ENCODE measurements around the gene NFIC. TPM values are rescaled to one million over a fixed set of nuclear protein-coding genes. Genes with fewer than 3 reads are reported as not detected.

NFIC gene
- total RNA-seq, 4 donors from 2014 or later, result 34.7 to 191 (median 64.9) TPM

DNA sequence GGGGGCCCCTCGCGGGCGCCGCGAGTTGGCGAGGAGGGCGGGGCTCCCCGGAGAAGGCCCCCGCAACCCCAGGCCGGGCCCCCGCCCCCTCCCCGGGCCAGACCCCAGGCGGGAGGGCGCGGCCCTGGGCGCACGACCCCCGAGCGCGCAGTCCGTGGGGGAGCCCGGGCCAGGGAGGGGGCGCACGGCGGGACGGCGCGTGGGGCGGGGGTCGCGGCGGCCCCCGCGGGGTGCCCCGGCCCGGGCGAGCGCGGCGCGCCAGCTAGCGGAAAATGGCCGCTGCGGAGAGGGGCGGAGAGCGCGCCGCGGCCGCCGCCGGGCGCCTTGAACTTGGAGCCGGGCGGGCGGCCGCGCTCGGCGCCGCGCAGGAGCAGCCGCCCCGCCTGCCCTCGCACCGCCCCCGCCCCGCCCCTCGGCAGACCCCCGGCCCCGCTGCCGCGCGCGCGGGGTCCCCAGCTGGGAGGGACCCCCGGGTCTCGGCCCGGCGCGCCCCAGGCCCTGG lies 6.4 kb upstream of the NFIC start:
- peak overlapping the region; percentile 92 to 99 (median 99) for H3K4me3 ChIP-seq
- peak overlapping the region; percentile 89 to 99 (median 98) for H3K27ac ChIP-seq
- no peaks in the 10 kb centered on the region for H3K36me3 ChIP-seq
- TF ChIP-seq, protein P1, sequence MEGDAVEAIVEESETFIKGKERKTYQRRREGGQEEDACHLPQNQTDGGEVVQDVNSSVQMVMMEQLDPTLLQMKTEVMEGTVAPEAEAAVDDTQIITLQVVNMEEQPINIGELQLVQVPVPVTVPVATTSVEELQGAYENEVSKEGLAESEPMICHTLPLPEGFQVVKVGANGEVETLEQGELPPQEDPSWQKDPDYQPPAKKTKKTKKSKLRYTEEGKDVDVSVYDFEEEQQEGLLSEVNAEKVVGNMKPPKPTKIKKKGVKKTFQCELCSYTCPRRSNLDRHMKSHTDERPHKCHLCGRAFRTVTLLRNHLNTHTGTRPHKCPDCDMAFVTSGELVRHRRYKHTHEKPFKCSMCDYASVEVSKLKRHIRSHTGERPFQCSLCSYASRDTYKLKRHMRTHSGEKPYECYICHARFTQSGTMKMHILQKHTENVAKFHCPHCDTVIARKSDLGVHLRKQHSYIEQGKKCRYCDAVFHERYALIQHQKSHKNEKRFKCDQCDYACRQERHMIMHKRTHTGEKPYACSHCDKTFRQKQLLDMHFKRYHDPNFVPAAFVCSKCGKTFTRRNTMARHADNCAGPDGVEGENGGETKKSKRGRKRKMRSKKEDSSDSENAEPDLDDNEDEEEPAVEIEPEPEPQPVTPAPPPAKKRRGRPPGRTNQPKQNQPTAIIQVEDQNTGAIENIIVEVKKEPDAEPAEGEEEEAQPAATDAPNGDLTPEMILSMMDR (IDR thresholded peaks at IDR 0.05), result no peak
- TF ChIP-seq POLR2A (IDR thresholded peaks at IDR 0.05), result no peak
- H3K27me3 ChIP-seq, result no peaks in the 10 kb centered on the region
- peaks cover 0 to 22% (median 8%) of the 10 kb centered on the region in 4 donors for H3K4me1 ChIP-seq
- no peak for DNase-seq
- H3K9me3 ChIP-seq, result no peaks in the 10 kb centered on the region

DNA sequence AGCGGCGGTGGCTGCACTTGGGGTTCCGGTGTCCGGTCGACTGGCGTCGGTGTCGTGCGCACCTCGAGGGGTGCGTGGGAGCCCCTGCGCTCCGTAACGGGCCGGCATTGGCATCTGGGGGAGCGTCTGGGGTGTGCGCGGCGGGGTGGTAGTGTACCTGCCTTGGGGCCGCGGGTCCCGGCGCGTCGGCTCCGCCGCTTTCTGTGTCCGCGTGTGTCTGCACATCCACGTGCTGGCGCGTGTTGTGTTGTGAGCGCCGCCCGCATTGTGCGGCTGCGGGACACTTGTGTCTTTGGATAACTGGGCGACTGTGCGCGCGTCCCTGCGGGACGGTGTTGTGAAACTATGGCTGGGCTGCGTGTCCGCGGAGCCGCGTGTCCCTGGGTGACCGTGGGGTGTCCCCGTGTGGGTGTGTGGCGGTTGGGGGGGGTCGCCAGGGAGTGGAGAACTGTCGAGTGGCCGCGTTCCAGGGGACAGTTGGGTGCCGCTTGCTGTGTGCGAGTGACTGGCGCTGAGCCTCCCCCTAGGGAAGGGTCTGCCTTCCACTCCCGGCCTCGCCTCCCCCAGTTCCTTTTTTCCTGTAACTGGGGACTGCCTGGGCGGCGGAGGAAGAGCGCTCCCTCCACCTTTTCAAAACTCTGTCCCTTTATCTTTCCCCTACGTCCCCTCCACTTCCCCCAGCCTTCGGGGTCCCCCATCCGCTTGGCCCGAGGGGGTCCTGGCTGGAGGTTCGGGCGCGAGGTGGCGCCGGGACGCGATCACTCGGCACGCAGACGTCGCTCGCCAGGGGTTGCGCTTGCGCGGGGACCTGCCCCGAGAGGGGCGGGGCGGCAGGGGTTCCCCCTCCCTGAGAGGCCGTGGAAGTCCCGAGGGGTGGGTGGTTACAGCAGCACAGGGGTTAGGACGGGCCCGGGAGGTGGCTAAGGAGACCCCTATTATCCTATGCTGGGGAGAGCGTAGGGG lies 5.7 kb upstream of the NFIC start:
- no peak for TF ChIP-seq POLR2A (IDR thresholded peaks at IDR 0.05)
- TF ChIP-seq, protein P1 (IDR thresholded peaks at IDR 0.05), result peak in 1 of 6 experiments; percentile 24
- Histone ChIP-seq H3K4me1 (peaks cover 0 to 30% (median 9%) of the 10 kb centered on the region in 4 donors), H3K27me3 (no peaks in the 10 kb centered on the region)

DNA sequence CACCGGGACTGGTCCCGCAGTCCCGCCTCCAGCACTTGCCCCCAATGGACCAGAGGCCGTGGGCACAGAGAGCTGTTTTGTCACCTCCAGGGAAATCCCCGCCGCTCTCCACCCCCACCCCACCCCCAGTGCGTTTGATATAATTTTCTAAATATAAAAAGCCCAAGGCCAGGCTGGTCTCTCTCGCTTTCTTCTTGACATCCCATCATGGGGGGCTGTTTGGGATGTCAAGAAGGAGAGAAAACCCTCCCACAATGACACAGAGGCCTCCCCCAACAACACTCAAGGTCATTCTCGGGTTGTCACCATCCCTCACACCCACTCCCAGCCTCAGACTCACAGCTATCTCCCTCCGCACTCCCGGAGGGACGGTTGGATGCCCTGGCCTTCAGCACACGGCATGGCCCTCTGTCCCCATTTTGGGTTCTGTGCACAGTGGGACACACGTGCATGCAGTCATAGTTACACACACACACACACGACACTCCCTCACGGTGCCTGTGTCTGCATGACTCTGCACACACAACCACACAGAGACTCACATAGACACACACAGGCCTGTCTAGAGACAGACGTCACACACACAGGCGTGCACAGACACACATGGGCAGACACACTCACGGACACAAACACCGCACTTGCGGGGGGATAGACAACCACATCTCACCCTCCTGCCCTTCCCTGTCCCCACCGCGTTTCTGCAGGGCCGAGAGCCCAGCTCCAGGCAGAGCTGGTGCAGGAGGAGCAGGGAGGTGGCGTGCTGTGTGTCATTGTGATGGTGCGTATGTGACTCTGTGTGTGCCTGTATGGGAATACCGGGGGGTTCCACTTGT lies 4.8 kb upstream of the NFIC start:
- Histone ChIP-seq H3K4me1 (peaks cover 0 to 36% (median 13%) of the 10 kb centered on the region in 4 donors), H3K4me3 (peak overlapping the region in 3 of 4 donors; percentile 89 to 99 (median 99))
- no peak for DNase-seq

More for the DNA sequence above, 5.7 kb upstream of the NFIC start:
- DNase-seq, result peak; percentile 56 to 83 (median 74)
- Histone ChIP-seq H3K36me3 (no peaks in the 10 kb centered on the region), H3K27ac (peak overlapping the region; percentile 62 to 99 (median 94)), H3K9me3 (no peaks in the 10 kb centered on the region), H3K4me3 (peak overlapping the region; percentile 51 to 99 (median 94))

DNA sequence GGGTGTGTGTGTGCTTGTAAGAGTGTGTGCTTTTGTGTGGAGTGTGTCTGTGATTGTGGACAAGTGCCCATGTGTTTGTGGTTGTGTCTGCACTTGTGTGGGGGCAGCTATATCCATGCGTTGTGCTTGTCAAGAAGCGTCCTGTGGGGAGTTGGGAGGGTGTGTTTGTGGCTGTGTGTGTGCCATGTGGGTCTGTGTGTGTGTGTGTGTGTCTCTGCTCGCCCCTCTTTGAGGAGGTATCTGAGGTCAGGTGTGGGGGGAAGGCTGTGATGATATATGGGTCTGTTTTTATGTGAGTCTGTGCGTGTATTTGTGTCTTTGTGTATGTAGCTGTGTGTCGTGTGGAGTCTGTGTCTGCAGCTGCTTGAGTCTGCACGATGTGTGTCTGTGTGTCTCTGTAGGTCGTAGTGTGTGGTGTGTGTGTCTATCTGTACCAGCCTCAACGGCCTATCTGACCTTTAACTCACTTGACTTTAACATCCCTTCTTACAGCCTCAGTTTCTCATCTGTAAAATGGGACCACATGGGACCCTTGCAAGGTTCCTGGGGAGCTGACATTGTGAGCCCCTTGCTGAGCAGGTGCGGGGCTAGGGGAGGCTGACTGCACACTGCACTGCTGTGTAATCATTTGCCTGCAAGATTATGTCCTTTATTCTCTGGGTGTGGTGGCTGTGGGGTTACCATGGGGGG lies 4.0 kb upstream of the NFIC start:
- Histone ChIP-seq H3K27me3 (no peaks in the 10 kb centered on the region), H3K27ac (peak overlapping the region in 3 of 4 donors; percentile 89 to 99 (median 98)), H3K4me3 (no peak overlapping the region), H3K4me1 (peaks cover 0 to 43% (median 16%) of the 10 kb centered on the region in 4 donors), H3K9me3 (no peaks in the 10 kb centered on the region), H3K36me3 (no peaks in the 10 kb centered on the region)
- no peak for DNase-seq
- TF ChIP-seq, protein P1 (IDR thresholded peaks at IDR 0.05), result no peak
- no peak for TF ChIP-seq POLR2A (IDR thresholded peaks at IDR 0.05)

More for the DNA sequence above, 4.8 kb upstream of the NFIC start:
- Histone ChIP-seq H3K36me3 (no peaks in the 10 kb centered on the region), H3K9me3 (no peaks in the 10 kb centered on the region), H3K27me3 (no peaks in the 10 kb centered on the region), H3K27ac (peak overlapping the region; percentile 62 to 99 (median 94))
- no peak for TF ChIP-seq POLR2A (IDR thresholded peaks at IDR 0.05)
- TF ChIP-seq, protein P1 (IDR thresholded peaks at IDR 0.05), result no peak

Data from Peyer's patch (tissue), 4 donors.